ENCODE measurements around the gene TLL1.

GRCh38 chr4:165874072-165874790 is 1.2 kb downstream of the TLL1 start:
- no peak for TF ChIP-seq E2F5 (CRISPR knock-in tag; IDR thresholded peaks at IDR 0.05)
- TF ChIP-seq ELF4 (CRISPR knock-in tag; IDR thresholded peaks at IDR 0.05; ENCODE audit: low read depth) = no peak
- TF ChIP-seq, protein P1, sequence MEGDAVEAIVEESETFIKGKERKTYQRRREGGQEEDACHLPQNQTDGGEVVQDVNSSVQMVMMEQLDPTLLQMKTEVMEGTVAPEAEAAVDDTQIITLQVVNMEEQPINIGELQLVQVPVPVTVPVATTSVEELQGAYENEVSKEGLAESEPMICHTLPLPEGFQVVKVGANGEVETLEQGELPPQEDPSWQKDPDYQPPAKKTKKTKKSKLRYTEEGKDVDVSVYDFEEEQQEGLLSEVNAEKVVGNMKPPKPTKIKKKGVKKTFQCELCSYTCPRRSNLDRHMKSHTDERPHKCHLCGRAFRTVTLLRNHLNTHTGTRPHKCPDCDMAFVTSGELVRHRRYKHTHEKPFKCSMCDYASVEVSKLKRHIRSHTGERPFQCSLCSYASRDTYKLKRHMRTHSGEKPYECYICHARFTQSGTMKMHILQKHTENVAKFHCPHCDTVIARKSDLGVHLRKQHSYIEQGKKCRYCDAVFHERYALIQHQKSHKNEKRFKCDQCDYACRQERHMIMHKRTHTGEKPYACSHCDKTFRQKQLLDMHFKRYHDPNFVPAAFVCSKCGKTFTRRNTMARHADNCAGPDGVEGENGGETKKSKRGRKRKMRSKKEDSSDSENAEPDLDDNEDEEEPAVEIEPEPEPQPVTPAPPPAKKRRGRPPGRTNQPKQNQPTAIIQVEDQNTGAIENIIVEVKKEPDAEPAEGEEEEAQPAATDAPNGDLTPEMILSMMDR (IDR thresholded peaks at IDR 0.05) = no peak
- no peak for TF ChIP-seq ZNF396 (CRISPR knock-in tag; IDR thresholded peaks at IDR 0.05; ENCODE audit: borderline replicate concordance)
- TF ChIP-seq E2F1 (CRISPR knock-in tag; IDR thresholded peaks at IDR 0.05) = no peak
- no peak for TF ChIP-seq E2F4 (CRISPR knock-in tag; IDR thresholded peaks at IDR 0.05; ENCODE audit: borderline replicate concordance, low read depth)
- TF ChIP-seq KAT7 (CRISPR knock-in tag; IDR thresholded peaks at IDR 0.05; ENCODE audit: borderline replicate concordance) = no peak
- no peak for TF ChIP-seq CREM (CRISPR knock-in tag; IDR thresholded peaks at IDR 0.05)

Measured in WTC11 (cell line).